ENCODE results near the gene RASA2. TPM values are rescaled to one million over a fixed set of nuclear protein-coding genes. Genes with fewer than 3 reads are reported as not detected.

RASA2 gene
- total RNA-seq, 2 donors from 2014 or later, result 15.4 to 23.1 TPM

GRCh38 chr3:141447383-141447782, 39.4 kb upstream of the RASA2 start:
- Histone ChIP-seq H3K9me3 (no peaks in the 10 kb centered on the region), H3K27me3 (replicated peaks; ENCODE audit: insufficient read depth) (no peaks in the 10 kb centered on the region), H3K36me3 (peaks cover 30% of the 10 kb centered on the region), H3K4me3 (no peak overlapping the region), H3K27ac (peak overlapping the region in 1 of 2 donors; percentile 32), H3K4me1 (ENCODE audit: control insufficient read depth in 1 of 2, low read depth in 2 of 2) (peaks cover 29 to 47% of the 10 kb centered on the region in 2 donors)
- no peak for DNase-seq (ENCODE audit: low spot score)
- ATAC-seq (ENCODE audit: insufficient number of reproducible peaks, low FRiP score, low read depth), result no peak
- TF ChIP-seq, protein P1, sequence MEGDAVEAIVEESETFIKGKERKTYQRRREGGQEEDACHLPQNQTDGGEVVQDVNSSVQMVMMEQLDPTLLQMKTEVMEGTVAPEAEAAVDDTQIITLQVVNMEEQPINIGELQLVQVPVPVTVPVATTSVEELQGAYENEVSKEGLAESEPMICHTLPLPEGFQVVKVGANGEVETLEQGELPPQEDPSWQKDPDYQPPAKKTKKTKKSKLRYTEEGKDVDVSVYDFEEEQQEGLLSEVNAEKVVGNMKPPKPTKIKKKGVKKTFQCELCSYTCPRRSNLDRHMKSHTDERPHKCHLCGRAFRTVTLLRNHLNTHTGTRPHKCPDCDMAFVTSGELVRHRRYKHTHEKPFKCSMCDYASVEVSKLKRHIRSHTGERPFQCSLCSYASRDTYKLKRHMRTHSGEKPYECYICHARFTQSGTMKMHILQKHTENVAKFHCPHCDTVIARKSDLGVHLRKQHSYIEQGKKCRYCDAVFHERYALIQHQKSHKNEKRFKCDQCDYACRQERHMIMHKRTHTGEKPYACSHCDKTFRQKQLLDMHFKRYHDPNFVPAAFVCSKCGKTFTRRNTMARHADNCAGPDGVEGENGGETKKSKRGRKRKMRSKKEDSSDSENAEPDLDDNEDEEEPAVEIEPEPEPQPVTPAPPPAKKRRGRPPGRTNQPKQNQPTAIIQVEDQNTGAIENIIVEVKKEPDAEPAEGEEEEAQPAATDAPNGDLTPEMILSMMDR (IDR thresholded peaks at IDR 0.05), result no peak

DNA sequence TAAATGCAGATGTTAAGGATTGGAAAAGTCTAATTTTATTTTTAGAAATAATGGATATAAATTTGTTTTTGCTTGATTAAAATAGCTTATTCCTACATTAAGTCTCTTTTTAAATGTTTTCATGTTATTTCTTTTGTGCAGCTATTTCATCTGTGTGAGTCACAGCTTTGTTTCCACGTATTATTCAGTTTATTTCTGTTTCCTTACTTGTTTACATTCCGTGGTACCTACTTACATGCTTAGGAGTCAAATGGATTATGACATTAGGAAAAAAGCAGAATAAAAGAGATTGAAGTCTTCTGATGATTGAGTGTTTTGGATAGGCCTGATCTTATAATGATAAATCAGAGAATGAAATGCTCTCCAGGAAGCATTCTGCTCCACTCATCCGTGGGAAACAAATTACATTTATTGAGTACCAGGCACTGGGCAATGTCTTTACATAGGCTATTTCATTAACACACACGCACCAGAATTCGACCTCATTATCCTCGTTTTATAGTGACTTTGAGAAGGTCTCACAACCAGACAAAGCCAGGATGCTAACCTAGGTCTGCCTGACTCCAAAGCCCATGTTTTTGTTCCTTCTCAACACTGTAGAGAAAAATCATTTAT, 38.1 kb upstream of the RASA2 start:
- no peak overlapping the region for H3K4me3 ChIP-seq
- peaks cover 19 to 41% of the 10 kb centered on the region in 2 donors for H3K4me1 ChIP-seq (ENCODE audit: control insufficient read depth in 1 of 2, low read depth in 2 of 2)
- H3K9me3 ChIP-seq, result no peaks in the 10 kb centered on the region
- TF ChIP-seq, protein P1 (IDR thresholded peaks at IDR 0.05), result no peak
- H3K27me3 ChIP-seq (replicated peaks; ENCODE audit: insufficient read depth), result no peaks in the 10 kb centered on the region
- H3K27ac ChIP-seq, result peak overlapping the region; percentile 6 to 47
- ATAC-seq (ENCODE audit: insufficient number of reproducible peaks, low FRiP score, low read depth), result no peak
- H3K36me3 ChIP-seq, result peaks cover 18% of the 10 kb centered on the region
- no peak for DNase-seq (ENCODE audit: low spot score)

GRCh38 chr3:141449424-141449823, 37.4 kb upstream of the RASA2 start:
- peaks cover 19 to 48% of the 10 kb centered on the region in 2 donors for H3K4me1 ChIP-seq (ENCODE audit: control insufficient read depth in 1 of 2, low read depth in 2 of 2)
- TF ChIP-seq, protein P1 (IDR thresholded peaks at IDR 0.05), result no peak
- peaks cover 11% of the 10 kb centered on the region for H3K36me3 ChIP-seq
- ATAC-seq (ENCODE audit: insufficient number of reproducible peaks, low FRiP score, low read depth) (no peak), DNase-seq (ENCODE audit: low spot score) (no peak)
- peak overlapping the region; percentile 6 to 47 for H3K27ac ChIP-seq
- no peaks in the 10 kb centered on the region for H3K27me3 ChIP-seq (replicated peaks; ENCODE audit: insufficient read depth)
- H3K9me3 ChIP-seq, result no peaks in the 10 kb centered on the region
- H3K4me3 ChIP-seq, result no peak overlapping the region

DNA sequence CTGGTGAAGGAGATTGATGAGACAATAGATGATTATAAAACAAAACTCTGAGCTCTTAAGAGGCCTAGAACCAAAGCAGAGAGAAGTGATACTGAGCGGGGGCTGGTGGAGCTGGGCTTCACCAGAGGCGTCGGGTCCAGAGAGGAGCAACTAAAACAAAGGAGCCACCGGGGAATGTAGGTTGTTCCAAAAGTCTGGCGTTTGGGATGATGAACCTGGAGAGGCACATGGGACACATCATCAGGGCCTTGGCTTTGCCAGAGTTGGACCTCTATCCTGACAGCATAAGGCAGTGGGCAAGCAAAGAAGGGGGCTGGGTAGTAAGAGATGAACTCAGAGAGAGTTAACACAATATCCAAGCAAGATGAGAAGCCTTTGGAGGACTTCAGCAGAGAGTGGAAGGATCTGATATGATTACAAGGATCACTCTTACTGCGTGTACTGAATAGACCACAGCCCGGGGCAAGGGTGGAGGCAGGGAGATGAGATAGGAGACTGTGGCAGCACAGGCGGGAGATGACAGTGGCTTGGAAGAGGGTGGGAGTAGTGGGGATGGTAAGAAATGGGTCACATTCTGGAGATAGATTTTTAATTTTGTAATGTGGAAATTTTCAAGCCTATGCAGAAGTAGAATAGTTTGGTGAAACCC, 36.0 kb upstream of the RASA2 start:
- H3K36me3 ChIP-seq, result no peaks in the 10 kb centered on the region
- ATAC-seq (ENCODE audit: insufficient number of reproducible peaks, low FRiP score, low read depth) (no peak), DNase-seq (ENCODE audit: low spot score) (no peak)
- peak overlapping the region; percentile 44 to 47 for H3K27ac ChIP-seq
- H3K4me3 ChIP-seq, result no peak overlapping the region
- no peaks in the 10 kb centered on the region for H3K9me3 ChIP-seq
- TF ChIP-seq, protein P1 (IDR thresholded peaks at IDR 0.05), result no peak
- H3K27me3 ChIP-seq (replicated peaks; ENCODE audit: insufficient read depth), result no peaks in the 10 kb centered on the region
- peaks cover 19 to 55% of the 10 kb centered on the region in 2 donors for H3K4me1 ChIP-seq (ENCODE audit: control insufficient read depth in 1 of 2, low read depth in 2 of 2)

- H3K9me3 ChIP-seq, result no peaks in the 10 kb centered on the region
- H3K4me1 ChIP-seq (ENCODE audit: control insufficient read depth in 1 of 2, low read depth in 2 of 2), result peaks cover 19 to 55% of the 10 kb centered on the region in 2 donors
- H3K27me3 ChIP-seq (replicated peaks; ENCODE audit: insufficient read depth), result no peaks in the 10 kb centered on the region
- ATAC-seq (ENCODE audit: insufficient number of reproducible peaks, low FRiP score, low read depth) (no peak), DNase-seq (ENCODE audit: low spot score) (no peak)
- H3K4me3 ChIP-seq, result no peak overlapping the region
- H3K27ac ChIP-seq, result peak overlapping the region in 1 of 2 donors; percentile 23
- TF ChIP-seq, protein P1 (IDR thresholded peaks at IDR 0.05), result peak; percentile 52
- no peaks in the 10 kb centered on the region for H3K36me3 ChIP-seq
Measured at GRCh38 chr3:141452045-141452444, 34.8 kb upstream of the RASA2 start.
